B cell (primary cell): ENCODE results near the gene ZMYND10. TPM values are rescaled to one million over a fixed set of nuclear protein-coding genes. Genes with fewer than 3 reads are reported as not detected.

ENCODE experiments used
- ATAC-seq: fragments of 200-7000 bp; cut with Tn5 transposase; one replicate; pipeline ENCODE4 v1.10.0; 2021; ENCODE audit warnings: low read depth, mild to moderate bottlenecking, moderate number of reproducible peaks, moderate library complexity
- CTCF ChIA-PET: fragments of 350-600 bp; sonication (Branson Sonifier 250); formaldehyde crosslinking; loops from one replicate; lab custom pipeline; 2021; ENCODE audit warnings: antibody characterized with exemption, inconsistent platforms; lab: Charles Lee
- POLR2A ChIA-PET: fragments of 350-600 bp; sonication (Branson Sonifier 250); formaldehyde crosslinking; loops from one replicate; lab custom pipeline; 2021; ENCODE audit warnings: antibody characterized with exemption; lab: Charles Lee
- DNase-seq: peaks from one replicate; pipeline ENCODE4 v3.0.0; 2013
- H2AFZ ChIP-seq: 2 replicates; pipeline ENCODE4 v1.6.1; 2012; ENCODE audit warnings: mild to moderate bottlenecking, low read depth, low read length; ENCODE audit not compliant: insufficient read depth, poor library complexity, severe bottlenecking
- H3K27ac ChIP-seq, 2 donors: 1 replicate in 1 of 2; 2 replicates in 1 of 2; pipeline ENCODE4 v1.5.1; 2012 to 2013; ENCODE audit warnings: low read length in 2 of 2, mild to moderate bottlenecking in 2 of 2, moderate library complexity in 1 of 2
- H3K27me3 ChIP-seq, 4 experiments: fragments of 200-600 bp in 1 of 4; sonication (generic) in 1 of 4; replicated peaks in 1 of 4; 1 replicate in 2 of 4; 2 replicates in 2 of 4; pipeline versions ENCODE4 v1.6.1 to v1.7.0; 2013 to 2016; ENCODE audit warnings: low read length in 3 of 4, mild to moderate bottlenecking in 2 of 4, mixed read lengths in 1 of 4, moderate library complexity in 1 of 4; ENCODE audit not compliant: insufficient read depth in 4 of 4, control insufficient read depth in 3 of 4; ENCODE audit errors: control extremely low read depth in 1 of 4
- H3K36me3 ChIP-seq, 2 experiments: replicated peaks in 1 of 2; 1 replicate in 1 of 2; 2 replicates in 1 of 2; pipeline versions ENCODE4 v1.6.1 to v1.7.1; 2013; ENCODE audit warnings: low read length in 1 of 2; ENCODE audit not compliant: insufficient read depth in 2 of 2, control insufficient read depth in 1 of 2; ENCODE audit errors: control extremely low read depth in 1 of 2, extremely low read depth in 1 of 2
- H3K4me1 ChIP-seq, 2 donors: fragments of 200-600 bp in 1 of 2; sonication (generic) in 1 of 2; 1 replicate in 1 of 2; 2 replicates in 1 of 2; pipeline versions ENCODE4 v1.5.1 to v1.6.1; 2013 to 2017; ENCODE audit warnings: low read length in 2 of 2; ENCODE audit not compliant: control insufficient read depth in 2 of 2, insufficient read depth in 2 of 2
- H3K4me2 ChIP-seq: replicated peaks from 2 replicates; pipeline ENCODE3; 2012; ENCODE audit warnings: mild to moderate bottlenecking, low read depth, low read length; ENCODE audit not compliant: poor library complexity, severe bottlenecking
- H3K4me3 ChIP-seq, 5 experiments: fragments of 200-600 bp in 1 of 5; sonication (generic) in 1 of 5; 1 replicate in 3 of 5; 2 replicates in 2 of 5; pipeline versions ENCODE4 v1.5.1 to v1.7.0; 2011 to 2016; ENCODE audit warnings: low read length in 4 of 5, mild to moderate bottlenecking in 4 of 5, low read depth in 2 of 5, control low read depth in 1 of 5, moderate library complexity in 1 of 5; ENCODE audit not compliant: insufficient read depth in 1 of 5; ENCODE audit errors: control extremely low read depth in 1 of 5, extremely low read depth in 1 of 5
- H3K79me2 ChIP-seq: fragments of 200-600 bp; sonication (generic); one replicate; pipeline ENCODE4 v1.6.0; 2016; ENCODE audit warnings: low read length; ENCODE audit not compliant: control insufficient read depth, insufficient read depth
- H3K9ac ChIP-seq: fragments of 200-600 bp; sonication (generic); 2 replicates; pipeline ENCODE4 v1.6.1; 2017; ENCODE audit warnings: mild to moderate bottlenecking, low read length, moderate library complexity
- H3K9me3 ChIP-seq, 3 donors: one replicate each; pipeline versions ENCODE4 v1.6.1 to v1.7.1; 2013; ENCODE audit warnings: low read length in 2 of 3; ENCODE audit not compliant: control insufficient read depth in 2 of 3, insufficient read depth in 1 of 3; ENCODE audit errors: control extremely low read depth in 1 of 3
- H4K20me1 ChIP-seq: 2 replicates; pipeline ENCODE4 v1.6.0; 2012; ENCODE audit warnings: mild to moderate bottlenecking, low read length; ENCODE audit not compliant: insufficient read depth, control insufficient read depth, poor library complexity, severe bottlenecking
- H3K27ac Mint-ChIP-seq: one replicate; pipeline ENCODE4 v1.8.0; 2021; ENCODE audit warnings: mixed read lengths
- H3K27me3 Mint-ChIP-seq: one replicate; pipeline ENCODE4 v1.8.0; 2021; ENCODE audit warnings: mixed read lengths
- H3K4me1 Mint-ChIP-seq: one replicate; pipeline ENCODE4 v1.8.0; 2021; ENCODE audit warnings: mixed read lengths
- H3K4me3 Mint-ChIP-seq: one replicate; pipeline ENCODE4 v1.8.0; 2021; ENCODE audit warnings: mixed read lengths
- H3K9me3 Mint-ChIP-seq: one replicate; pipeline ENCODE4 v1.8.0; 2022; ENCODE audit warnings: mixed read lengths; ENCODE audit not compliant: insufficient read depth
- CTCF ChIP-seq: fragments of 200-600 bp; IDR thresholded peaks from one replicate; pipeline ENCODE4 v1.8.0; 2022; ENCODE audit warnings: antibody characterized with exemption, mild to moderate bottlenecking
- EZH2 ChIP-seq: IDR thresholded peaks from 2 replicates; pipeline ENCODE4 v1.6.1; 2012; ENCODE audit warnings: borderline replicate concordance, low read depth, mild to moderate bottlenecking, moderate library complexity, low read length; ENCODE audit not compliant: insufficient read depth, poor library complexity, severe bottlenecking
- WGBS: methylation state at CpG from one replicate; pipeline ENCODE4 v1.1.5; 2013; ENCODE audit warnings: missing lambda C conversion rate; ENCODE audit not compliant: insufficient coverage; 5-methylcytosine and 5-hydroxymethylcytosine counted together
- intact Hi-C: fragments of 100-400 bp; cut with micrococcal nuclease; formaldehyde crosslinking; loops from one replicate; pipeline ENCODE4 v1.10.0; 2022
- polyA plus RNA-seq: library from polyadenylated mRNA; depleted of rRNA; stranded (reverse); fragments of >200 nt; gene quantifications from 2 replicates; pipeline ENCODE4 v1.2.3, GENCODE V29; 2012
- total RNA-seq, 2 donors: library from RNA; stranded (reverse); fragments of 120-200 nt in 1 of 2; gene quantifications; 1 replicate in 1 of 2; 2 replicates in 1 of 2; pipeline versions ENCODE4 v1.2.3 to v1.2.4, GENCODE V29; 2013 to 2022

Gene ZMYND10
- total and polyA plus RNA-seq, 2 donors (not counting 1 experiment from before 2014, with no cell fraction given) = 1.8 to 2.4 TPM

DNA sequence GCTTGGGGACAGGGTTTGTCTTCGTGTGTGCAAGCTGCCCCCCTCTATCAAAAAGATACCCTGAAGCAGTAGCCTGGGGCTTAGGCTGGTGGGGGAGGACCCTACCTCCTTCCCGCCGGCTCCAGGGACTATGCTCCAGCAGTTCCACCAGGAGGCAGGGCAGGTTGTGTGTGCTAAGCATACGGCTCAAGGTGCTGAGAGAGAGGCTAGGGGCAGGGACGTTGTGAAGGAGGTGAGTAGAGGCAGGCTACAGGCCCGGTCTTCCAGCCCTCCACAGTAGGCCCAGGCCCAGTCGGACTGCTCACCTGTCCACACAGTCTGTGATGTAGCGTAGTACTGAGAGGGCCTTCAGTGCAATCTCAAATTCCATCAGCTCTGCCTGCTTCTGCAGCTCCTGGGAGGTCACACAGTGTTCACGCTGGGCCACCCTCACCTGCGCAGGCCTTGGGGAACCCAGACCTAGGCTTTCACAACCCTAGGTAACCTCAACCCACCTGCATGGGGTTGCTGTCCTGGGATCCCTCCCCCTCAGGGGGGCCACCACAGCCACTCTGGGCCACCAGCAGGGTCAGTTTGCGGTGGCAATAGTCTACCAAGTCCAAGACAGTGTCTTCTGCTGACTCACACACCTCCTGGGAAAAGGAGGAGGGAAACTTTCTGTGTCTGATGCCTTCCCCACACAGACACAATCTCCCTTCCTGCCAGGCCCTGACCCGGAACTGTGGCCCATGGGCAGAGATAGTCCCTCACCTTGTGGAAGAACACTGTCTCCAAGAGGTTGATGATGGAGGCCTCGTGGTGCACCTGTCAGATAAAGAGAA, 2.5 kb downstream of the ZMYND10 start:
- ChIA-PET CTCF (interaction anchor here (1.6 kb wide), 1 partner anchor 199 kb away, joined by 6 read pairs; no protein-coding TSS in a partner anchor), POLR2A (interaction anchor here (0.7 kb wide), 1 partner anchor 1782 kb away, joined by 3 read pairs; no protein-coding TSS in a partner anchor)
- intact Hi-C loops = no loop called here
- peaks cover 6% of the 10 kb centered on the region for H4K20me1 ChIP-seq
- no peak overlapping the region for H3K4me3 ChIP-seq
- Mint-ChIP-seq H3K9me3 (no peaks in the 10 kb centered on the region), H3K4me3 (peak overlapping the region; percentile 3), H3K4me1 (peaks cover 54% of the 10 kb centered on the region), H3K27me3 (no peaks in the 10 kb centered on the region), H3K27ac (peak overlapping the region; percentile 50)
- peaks cover 0 to 8% of the 10 kb centered on the region in 2 experiments for H3K36me3 ChIP-seq
- H3K27me3 ChIP-seq = no peaks in the 10 kb centered on the region
- DNase-seq (no peak), ATAC-seq (no peak)
- 94% methylated on average over 10 of the region's 13 CpGs for WGBS
- H3K4me2 ChIP-seq = no peak overlapping the region
- H2AFZ ChIP-seq = no peak overlapping the region
- no peak overlapping the region for H3K9ac ChIP-seq
- H3K4me1 ChIP-seq = peaks cover 35 to 61% of the 10 kb centered on the region in 2 donors
- peaks cover 30% of the 10 kb centered on the region for H3K79me2 ChIP-seq
- H3K9me3 ChIP-seq = no peaks in the 10 kb centered on the region
- no peak overlapping the region for H3K27ac ChIP-seq
- TF ChIP-seq EZH2 (no peak), CTCF (no peak)
